Measurements from ENCODE around the gene HUNK.

Gene HUNK

GRCh38 chr21:31846690-31847089 is 26.1 kb upstream of the HUNK start:
- Histone ChIP-seq H3K27ac (no peak overlapping the region), H3K4me3 (IDR thresholded peaks at IDR 0.05; ENCODE audit: insufficient read depth, low read depth, low read length) (no peak overlapping the region), H3K4me2 (no peak overlapping the region), H3K27me3 (ENCODE audit: insufficient read depth, low read depth) (no peaks in the 10 kb centered on the region), H2AFZ (ENCODE audit: low read depth) (no peak overlapping the region), H3K79me2 (ENCODE audit: insufficient read depth, low read depth) (no peaks in the 10 kb centered on the region), H3K9ac (no peak overlapping the region), H4K20me1 (ENCODE audit: insufficient read depth) (no peaks in the 10 kb centered on the region), H3K36me3 (ENCODE audit: insufficient read depth) (no peaks in the 10 kb centered on the region), H3K4me1 (ENCODE audit: low read depth, poor library complexity, severe bottlenecking) (no peaks in the 10 kb centered on the region)
- TF ChIP-seq CTCF (conservative IDR thresholded peaks at IDR 0.05; ENCODE audit: low read depth, low read length), result no peak

- no peak overlapping the region for H3K9ac ChIP-seq
- H3K4me2 ChIP-seq, result no peak overlapping the region
- H4K20me1 ChIP-seq (ENCODE audit: insufficient read depth), result no peaks in the 10 kb centered on the region
- no peak overlapping the region for H3K27ac ChIP-seq
- no peaks in the 10 kb centered on the region for H3K4me1 ChIP-seq (ENCODE audit: low read depth, poor library complexity, severe bottlenecking)
- TF ChIP-seq CTCF (conservative IDR thresholded peaks at IDR 0.05; ENCODE audit: low read depth, low read length), result no peak
- no peak overlapping the region; the same call in 1 of the 2 replicates for H2AFZ ChIP-seq (ENCODE audit: low read depth)
- H3K79me2 ChIP-seq (ENCODE audit: insufficient read depth, low read depth), result no peaks in the 10 kb centered on the region
- no peaks in the 10 kb centered on the region for H3K27me3 ChIP-seq (ENCODE audit: insufficient read depth, low read depth)
- H3K36me3 ChIP-seq (ENCODE audit: insufficient read depth), result no peaks in the 10 kb centered on the region
- H3K4me3 ChIP-seq (IDR thresholded peaks at IDR 0.05; ENCODE audit: insufficient read depth, low read depth, low read length), result no peak overlapping the region
Measured at GRCh38 chr21:31847761-31848160, 25.1 kb upstream of the HUNK start.

GRCh38 chr21:31848326-31848985 is 24.4 kb upstream of the HUNK start:
- Histone ChIP-seq H3K4me3 (IDR thresholded peaks at IDR 0.05; ENCODE audit: insufficient read depth, low read depth, low read length) (no peak overlapping the region), H3K27me3 (ENCODE audit: insufficient read depth, low read depth) (no peaks in the 10 kb centered on the region)

GRCh38 chr21:31850886-31851285 is 21.9 kb upstream of the HUNK start:
- Histone ChIP-seq H3K4me3 (IDR thresholded peaks at IDR 0.05; ENCODE audit: insufficient read depth, low read depth, low read length) (no peak overlapping the region), H3K79me2 (ENCODE audit: insufficient read depth, low read depth) (no peaks in the 10 kb centered on the region), H3K4me2 (no peak overlapping the region), H3K27ac (no peak overlapping the region), H3K36me3 (ENCODE audit: insufficient read depth) (no peaks in the 10 kb centered on the region), H3K27me3 (ENCODE audit: insufficient read depth, low read depth) (no peaks in the 10 kb centered on the region), H4K20me1 (ENCODE audit: insufficient read depth) (no peaks in the 10 kb centered on the region), H3K9ac (no peak overlapping the region), H3K4me1 (ENCODE audit: low read depth, poor library complexity, severe bottlenecking) (no peaks in the 10 kb centered on the region), H2AFZ (ENCODE audit: low read depth) (no peak overlapping the region)
- TF ChIP-seq CTCF (conservative IDR thresholded peaks at IDR 0.05; ENCODE audit: low read depth, low read length), result no peak

More at GRCh38 chr21:31848326-31848985, 24.4 kb upstream of the HUNK start:
- Histone ChIP-seq H4K20me1 (ENCODE audit: insufficient read depth) (no peaks in the 10 kb centered on the region), H3K27ac (no peak overlapping the region), H3K9ac (no peak overlapping the region), H3K79me2 (ENCODE audit: insufficient read depth, low read depth) (no peaks in the 10 kb centered on the region), H3K4me1 (ENCODE audit: low read depth, poor library complexity, severe bottlenecking) (no peaks in the 10 kb centered on the region), H3K4me2 (no peak overlapping the region), H3K36me3 (ENCODE audit: insufficient read depth) (no peaks in the 10 kb centered on the region), H2AFZ (ENCODE audit: low read depth) (no peak overlapping the region; the same call in 1 of the 2 replicates)
- TF ChIP-seq CTCF (conservative IDR thresholded peaks at IDR 0.05; ENCODE audit: low read depth, low read length), result no peak
